NB4 (cell line): ENCODE measurements around the gene GRM5.

Experiments
- DNase-seq: peaks from one replicate; pipeline ENCODE4 v3.0.0; 2010; ENCODE audit warnings: low read depth
- H3K4me3 ChIP-seq: one replicate; pipeline ENCODE4 v1.5.1; 2011; ENCODE audit warnings: mild to moderate bottlenecking, low read depth, low read length, moderate library complexity
- MAX ChIP-seq: IDR thresholded peaks from 2 replicates; pipeline ENCODE4 v1.6.1; 2011; ENCODE audit warnings: low read depth, low read length
- MYC ChIP-seq: IDR thresholded peaks from 2 replicates; pipeline ENCODE4 v1.6.1; 2011; ENCODE audit warnings: low read depth, low read length
- POLR2A ChIP-seq: IDR thresholded peaks from 2 replicates; pipeline ENCODE4 v1.6.1; 2011; ENCODE audit warnings: mild to moderate bottlenecking; ENCODE audit not compliant: insufficient read length; ENCODE audit errors: extremely low read depth
- TF ChIP-seq, protein P1 (sequence below): IDR thresholded peaks from one replicate; pipeline ENCODE4 v1.5.1; 2012; ENCODE audit warnings: low read depth, low read length

The GRM5 gene

GRCh38 chr11:88680806-88681205, 385.0 kb downstream of the GRM5 start:
- no peak overlapping the region for H3K4me3 ChIP-seq
- TF ChIP-seq MYC (no peak), POLR2A (no peak), MAX (no peak)
- TF ChIP-seq, protein P1, sequence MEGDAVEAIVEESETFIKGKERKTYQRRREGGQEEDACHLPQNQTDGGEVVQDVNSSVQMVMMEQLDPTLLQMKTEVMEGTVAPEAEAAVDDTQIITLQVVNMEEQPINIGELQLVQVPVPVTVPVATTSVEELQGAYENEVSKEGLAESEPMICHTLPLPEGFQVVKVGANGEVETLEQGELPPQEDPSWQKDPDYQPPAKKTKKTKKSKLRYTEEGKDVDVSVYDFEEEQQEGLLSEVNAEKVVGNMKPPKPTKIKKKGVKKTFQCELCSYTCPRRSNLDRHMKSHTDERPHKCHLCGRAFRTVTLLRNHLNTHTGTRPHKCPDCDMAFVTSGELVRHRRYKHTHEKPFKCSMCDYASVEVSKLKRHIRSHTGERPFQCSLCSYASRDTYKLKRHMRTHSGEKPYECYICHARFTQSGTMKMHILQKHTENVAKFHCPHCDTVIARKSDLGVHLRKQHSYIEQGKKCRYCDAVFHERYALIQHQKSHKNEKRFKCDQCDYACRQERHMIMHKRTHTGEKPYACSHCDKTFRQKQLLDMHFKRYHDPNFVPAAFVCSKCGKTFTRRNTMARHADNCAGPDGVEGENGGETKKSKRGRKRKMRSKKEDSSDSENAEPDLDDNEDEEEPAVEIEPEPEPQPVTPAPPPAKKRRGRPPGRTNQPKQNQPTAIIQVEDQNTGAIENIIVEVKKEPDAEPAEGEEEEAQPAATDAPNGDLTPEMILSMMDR, result no peak
- DNase-seq, result peak; percentile 45

- no peak overlapping the region for H3K4me3 ChIP-seq
- no peak for DNase-seq
- TF ChIP-seq, protein P1, result no peak
- no peak for TF ChIP-seq POLR2A
- TF ChIP-seq MAX, result no peak
- TF ChIP-seq MYC, result no peak
Observed at GRCh38 chr11:88666364-88666763, 399.4 kb downstream of the GRM5 start.

DNA sequence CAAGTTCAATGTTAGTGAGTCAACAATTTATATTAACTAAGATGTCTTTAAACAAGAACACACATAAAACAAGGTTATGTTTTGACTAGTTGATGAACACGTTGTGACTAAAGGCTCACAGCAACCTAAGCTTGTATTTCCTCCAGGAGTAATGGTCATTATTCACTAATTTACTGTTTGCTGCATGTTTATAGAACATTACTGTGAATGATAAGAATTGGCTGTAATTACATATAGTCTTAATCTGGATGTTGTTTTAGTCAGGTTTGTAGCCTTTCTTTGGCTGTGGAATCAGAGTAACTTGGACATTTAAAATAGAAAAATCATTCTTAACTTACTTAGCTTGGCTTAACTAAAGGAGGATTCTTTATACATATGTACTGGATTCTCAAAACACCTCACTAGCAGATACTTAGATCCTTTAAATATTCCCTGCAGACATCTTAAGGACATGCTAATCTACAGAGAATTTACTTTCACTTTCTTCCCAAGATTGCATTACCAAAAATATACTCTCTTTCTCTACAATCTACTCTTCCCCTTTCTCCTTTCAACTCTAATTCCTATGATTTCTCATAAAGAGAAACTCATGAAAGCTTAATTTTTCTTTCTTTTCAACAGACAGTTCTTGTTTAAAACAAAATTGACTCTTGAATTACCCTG, 408.6 kb downstream of the GRM5 start:
- TF ChIP-seq MAX, result no peak
- TF ChIP-seq, protein P1, result no peak
- no peak for TF ChIP-seq MYC
- no peak for TF ChIP-seq POLR2A
- no peak overlapping the region for H3K4me3 ChIP-seq
- no peak for DNase-seq

GRCh38 chr11:88656283-88656682, 409.5 kb downstream of the GRM5 start:
- no peak for DNase-seq
- TF ChIP-seq, protein P1, result no peak
- TF ChIP-seq MAX, result no peak
- TF ChIP-seq POLR2A, result no peak
- no peak for TF ChIP-seq MYC
- H3K4me3 ChIP-seq, result no peak overlapping the region

GRCh38 chr11:88655656-88656055, 410.1 kb downstream of the GRM5 start:
- TF ChIP-seq, protein P1, result no peak
- no peak for TF ChIP-seq MYC
- no peak for TF ChIP-seq POLR2A
- H3K4me3 ChIP-seq, result no peak overlapping the region
- DNase-seq, result no peak

GRCh38 chr11:88655196-88655595, 410.6 kb downstream of the GRM5 start:
- no peak overlapping the region for H3K4me3 ChIP-seq
- no peak for TF ChIP-seq MYC
- TF ChIP-seq, protein P1, result no peak
- no peak for TF ChIP-seq MAX
- TF ChIP-seq POLR2A, result no peak
- no peak for DNase-seq
